GM23338 (cell line): ENCODE data around the gene CPNE4. TPM values are rescaled to one million over a fixed set of nuclear protein-coding genes. Genes with fewer than 3 reads are reported as not detected.

Experiments
- ATAC-seq: fragments of 200-7000 bp; cut with Tn5 transposase; 3 replicates; pipeline ENCODE4 v1.9.1; 2020
- DNase-seq: peaks from one replicate; pipeline ENCODE4 v3.0.0-alpha.2; 2015; ENCODE audit warnings: low spot score
- H2AFZ ChIP-seq: fragments of 200-600 bp; sonication (generic); 2 replicates; pipeline ENCODE4 v1.8.0; 2016; ENCODE audit warnings: antibody characterized with exemption, mild to moderate bottlenecking, moderate library complexity
- H3F3A ChIP-seq: fragments of 200-600 bp; sonication (generic); replicated peaks from 2 replicates; pipeline ENCODE4 v1.8.0; 2017; ENCODE audit warnings: antibody characterized with exemption, mixed run types, low read depth
- H3K27ac ChIP-seq: fragments of 200-600 bp; sonication (generic); 2 replicates; pipeline ENCODE4 v1.6.1; 2016; ENCODE audit warnings: low read depth
- H3K27me3 ChIP-seq: fragments of 200-600 bp; sonication (generic); 2 replicates; pipeline ENCODE4 v1.8.0; 2016; ENCODE audit warnings: mild to moderate bottlenecking, mixed run types, moderate library complexity; ENCODE audit not compliant: insufficient read depth
- H3K36me3 ChIP-seq: fragments of 200-600 bp; sonication (generic); 2 replicates; pipeline ENCODE4 v1.8.0; 2016; ENCODE audit warnings: mild to moderate bottlenecking; ENCODE audit not compliant: insufficient read depth
- H3K4me1 ChIP-seq: fragments of 200-600 bp; sonication (generic); 2 replicates; pipeline ENCODE4 v1.8.0; 2016; ENCODE audit warnings: mild to moderate bottlenecking, moderate library complexity; ENCODE audit not compliant: insufficient read depth
- H3K4me2 ChIP-seq: fragments of 200-600 bp; sonication (generic); 2 replicates; pipeline ENCODE4 v1.7.1; 2017; ENCODE audit warnings: mixed run types
- H3K4me3 ChIP-seq: fragments of 200-600 bp; sonication (generic); 2 replicates; pipeline ENCODE4 v1.6.1; 2016; ENCODE audit warnings: mixed run types
- H3K79me2 ChIP-seq: fragments of 200-600 bp; sonication (generic); replicated peaks from 2 replicates; pipeline ENCODE4 v1.8.0; 2017; ENCODE audit warnings: mild to moderate bottlenecking; ENCODE audit not compliant: insufficient read depth
- H3K9me2 ChIP-seq: fragments of 200-600 bp; sonication (generic); 2 replicates; pipeline ENCODE4 v1.8.0; 2017; ENCODE audit not compliant: insufficient read depth
- H4K20me1 ChIP-seq: fragments of 200-600 bp; sonication (generic); replicated peaks from 2 replicates; pipeline ENCODE4 v1.8.0; 2017; ENCODE audit warnings: mild to moderate bottlenecking; ENCODE audit not compliant: insufficient read depth
- H3K27ac Mint-ChIP-seq: 2 replicates; pipeline ENCODE4 v1.8.0; 2020; ENCODE audit warnings: inconsistent platforms, mild to moderate bottlenecking, moderate library complexity, mixed read lengths
- H3K27me3 Mint-ChIP-seq: 3 replicates; pipeline ENCODE4 v1.8.0; 2022; ENCODE audit warnings: low read depth, mild to moderate bottlenecking, moderate library complexity, mixed read lengths, inconsistent platforms; ENCODE audit not compliant: insufficient read depth, poor library complexity
- H3K36me3 Mint-ChIP-seq: 3 replicates; pipeline ENCODE4 v1.8.0; 2021; ENCODE audit warnings: low read depth, mild to moderate bottlenecking, inconsistent platforms, moderate library complexity, mixed read lengths
- H3K4me1 Mint-ChIP-seq: 3 replicates; pipeline ENCODE4 v1.8.0; 2020; ENCODE audit warnings: mild to moderate bottlenecking, inconsistent platforms, mixed read lengths
- H3K4me3 Mint-ChIP-seq: 3 replicates; pipeline ENCODE4 v1.8.0; 2021; ENCODE audit warnings: moderate library complexity, mild to moderate bottlenecking, inconsistent platforms, mixed read lengths
- H3K9me3 Mint-ChIP-seq: 3 replicates; pipeline ENCODE4 v1.8.0; 2020; ENCODE audit warnings: moderate library complexity, mild to moderate bottlenecking, inconsistent platforms, mixed read lengths
- CREB1 ChIP-seq: fragments of 250-450 bp; sonication (Bioruptor Pico); IDR thresholded peaks from 2 replicates; pipeline ENCODE4 v1.5.0; 2020; ENCODE audit warnings: low read depth, mild to moderate bottlenecking, moderate library complexity
- CTCF ChIP-seq, 2 experiments: fragments of 200-600 bp in 1 of 2; sonication (generic) in 1 of 2; conservative IDR thresholded peaks; 2 replicates each; pipeline versions ENCODE4 v1.5.1 to v1.6.1; 2016 to 2017; ENCODE audit warnings: antibody characterized with exemption in 2 of 2, low read depth in 2 of 2, mild to moderate bottlenecking in 2 of 2, moderate library complexity in 1 of 2
- EZH2 ChIP-seq: fragments of 200-600 bp; sonication (generic); IDR thresholded peaks from one replicate; pipeline ENCODE4 v1.8.0; 2017; ENCODE audit warnings: antibody characterized with exemption, mild to moderate bottlenecking, low read depth; ENCODE audit not compliant: unreplicated experiment
- EZH2phosphoT487 ChIP-seq: fragments of 200-600 bp; sonication (generic); IDR thresholded peaks from one replicate; pipeline ENCODE4 v1.8.1; 2018; ENCODE audit warnings: antibody characterized with exemption; ENCODE audit not compliant: unreplicated experiment
- JUNB ChIP-seq: IDR thresholded peaks from one replicate; pipeline ENCODE4 v1.6.1; 2016; ENCODE audit warnings: antibody characterized with exemption; ENCODE audit not compliant: unreplicated experiment
- POLR2AphosphoS5 ChIP-seq: IDR thresholded peaks from 2 replicates; pipeline ENCODE4 v1.6.1; 2016; ENCODE audit warnings: antibody characterized with exemption, low read depth
- STAT1 ChIP-seq: IDR thresholded peaks from one replicate; pipeline ENCODE4 v1.6.1; 2016; ENCODE audit warnings: antibody characterized with exemption; ENCODE audit not compliant: unreplicated experiment
- ZNF331 ChIP-seq: fragments of 250-450 bp; sonication (Bioruptor Pico); IDR thresholded peaks from 2 replicates; pipeline ENCODE4 v1.5.0; 2020; ENCODE audit warnings: low read depth, mild to moderate bottlenecking, moderate library complexity
- polyA plus RNA-seq: library from polyadenylated mRNA; unstranded; fragments of >200 nt; fragmentation: Nextera tagmentation; extraction: Ambion mirVana; gene quantifications from 2 replicates; pipeline ENCODE4 v1.2.1, GENCODE V29; 2016
- total RNA-seq: library from RNA; depleted of rRNA; stranded (reverse); fragments of >200 nt; shearing (Covaris generic); gene quantifications from 2 replicates; pipeline ENCODE4 v1.2.3, GENCODE V29; 2014
- TF ChIP-seq, protein P1 (sequence below): IDR thresholded peaks from one replicate; pipeline ENCODE4 v1.6.1; 2018; ENCODE audit warnings: antibody characterized with exemption; ENCODE audit not compliant: unreplicated experiment

Gene CPNE4
- total and polyA plus RNA-seq, 2 experiments from 2014 or later = 2.0 to 6.5 TPM

- Mint-ChIP-seq H3K4me1 (no peaks in the 10 kb centered on the region), H3K27ac (no peak overlapping the region), H3K36me3 (no peaks in the 10 kb centered on the region), H3K9me3 (peaks cover 3% of the 10 kb centered on the region; the same call in 1 of the 3 replicates), H3K4me3 (no peak overlapping the region), H3K27me3 (peaks cover 3% of the 10 kb centered on the region)
- H3K27ac ChIP-seq = no peak overlapping the region
- TF ChIP-seq POLR2AphosphoS5 (no peak), EZH2phosphoT487 (no peak), ZNF331 (no peak), CTCF (conservative IDR thresholded peaks at IDR 0.05; ENCODE audit: low read depth in 2 of 2) (no peak), CREB1 (CRISPR knock-in tag) (no peak), EZH2 (no peak), JUNB (no peak)
- TF ChIP-seq, protein P1, sequence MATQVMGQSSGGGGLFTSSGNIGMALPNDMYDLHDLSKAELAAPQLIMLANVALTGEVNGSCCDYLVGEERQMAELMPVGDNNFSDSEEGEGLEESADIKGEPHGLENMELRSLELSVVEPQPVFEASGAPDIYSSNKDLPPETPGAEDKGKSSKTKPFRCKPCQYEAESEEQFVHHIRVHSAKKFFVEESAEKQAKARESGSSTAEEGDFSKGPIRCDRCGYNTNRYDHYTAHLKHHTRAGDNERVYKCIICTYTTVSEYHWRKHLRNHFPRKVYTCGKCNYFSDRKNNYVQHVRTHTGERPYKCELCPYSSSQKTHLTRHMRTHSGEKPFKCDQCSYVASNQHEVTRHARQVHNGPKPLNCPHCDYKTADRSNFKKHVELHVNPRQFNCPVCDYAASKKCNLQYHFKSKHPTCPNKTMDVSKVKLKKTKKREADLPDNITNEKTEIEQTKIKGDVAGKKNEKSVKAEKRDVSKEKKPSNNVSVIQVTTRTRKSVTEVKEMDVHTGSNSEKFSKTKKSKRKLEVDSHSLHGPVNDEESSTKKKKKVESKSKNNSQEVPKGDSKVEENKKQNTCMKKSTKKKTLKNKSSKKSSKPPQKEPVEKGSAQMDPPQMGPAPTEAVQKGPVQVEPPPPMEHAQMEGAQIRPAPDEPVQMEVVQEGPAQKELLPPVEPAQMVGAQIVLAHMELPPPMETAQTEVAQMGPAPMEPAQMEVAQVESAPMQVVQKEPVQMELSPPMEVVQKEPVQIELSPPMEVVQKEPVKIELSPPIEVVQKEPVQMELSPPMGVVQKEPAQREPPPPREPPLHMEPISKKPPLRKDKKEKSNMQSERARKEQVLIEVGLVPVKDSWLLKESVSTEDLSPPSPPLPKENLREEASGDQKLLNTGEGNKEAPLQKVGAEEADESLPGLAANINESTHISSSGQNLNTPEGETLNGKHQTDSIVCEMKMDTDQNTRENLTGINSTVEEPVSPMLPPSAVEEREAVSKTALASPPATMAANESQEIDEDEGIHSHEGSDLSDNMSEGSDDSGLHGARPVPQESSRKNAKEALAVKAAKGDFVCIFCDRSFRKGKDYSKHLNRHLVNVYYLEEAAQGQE = no peak
- H3K79me2 ChIP-seq = no peaks in the 10 kb centered on the region
- H3K36me3 ChIP-seq = no peaks in the 10 kb centered on the region
- H3K4me1 ChIP-seq = no peaks in the 10 kb centered on the region
- H3K9me2 ChIP-seq = 0 out of 2 replicates have a peak, but pooled peaks cover 3% of the 10 kb centered on the region
- no peak overlapping the region for H3K4me3 ChIP-seq
- no peak for ATAC-seq
- no peak overlapping the region for H3K4me2 ChIP-seq
- no peak for DNase-seq
- no peaks in the 10 kb centered on the region for H3K27me3 ChIP-seq
- H4K20me1 ChIP-seq = no peaks in the 10 kb centered on the region
- no peak overlapping the region for H2AFZ ChIP-seq
- no peaks in the 10 kb centered on the region for H3F3A ChIP-seq
These were observed 252.1 kb downstream of the CPNE4 start for GRCh38 chr3:131782751-131783150.

- Histone ChIP-seq H3K9me2 (0 out of 2 replicates have a peak, but pooled peaks cover 4% of the 10 kb centered on the region), H3K4me3 (no peak overlapping the region), H3K79me2 (no peaks in the 10 kb centered on the region), H4K20me1 (no peaks in the 10 kb centered on the region), H3K27me3 (no peaks in the 10 kb centered on the region), H3K27ac (no peak overlapping the region), H3K4me1 (no peaks in the 10 kb centered on the region), H2AFZ (no peak overlapping the region), H3K4me2 (no peak overlapping the region), H3K36me3 (no peaks in the 10 kb centered on the region), H3F3A (no peaks in the 10 kb centered on the region)
- Mint-ChIP-seq H3K36me3 (peaks cover 6% of the 10 kb centered on the region; the same call in 2 of the 3 replicates), H3K4me3 (no peak overlapping the region), H3K27ac (no peak overlapping the region), H3K27me3 (peaks cover 2% of the 10 kb centered on the region), H3K9me3 (peaks cover 15% of the 10 kb centered on the region), H3K4me1 (no peaks in the 10 kb centered on the region)
- TF ChIP-seq POLR2AphosphoS5 = no peak
- no peak for TF ChIP-seq STAT1
- TF ChIP-seq EZH2 = no peak
- ATAC-seq (no peak), DNase-seq (no peak)
These were observed 256.3 kb downstream of the CPNE4 start for GRCh38 chr3:131778526-131778925.
